NT2/D1 (cell line): ENCODE data around the gene GNMT.

Experiments used
- YY1 ChIP-seq: IDR thresholded peaks from 2 replicates; pipeline ENCODE4 v1.6.1; 2011; ENCODE audit not compliant: insufficient read length, insufficient read depth
- ZNF274 ChIP-seq: IDR thresholded peaks from 2 replicates; pipeline ENCODE4 v1.6.1; 2011; ENCODE audit warnings: mild to moderate bottlenecking, low read depth, low read length

GRCh38 chr6:42914546-42914945, 46.0 kb upstream of the GNMT start:
- TF ChIP-seq ZNF274 (no peak), YY1 (no peak)
